ENCODE data around the gene BCL2L1. TPM values are rescaled to one million over a fixed set of nuclear protein-coding genes. Genes with fewer than 3 reads are reported as not detected.

The BCL2L1 gene
- polyA plus RNA-seq, 1 of the 3 experiments (the other 2 are of a cell fraction): 99.9 TPM

- Histone ChIP-seq H3K27me3 (ENCODE audit: insufficient read depth) (no peaks in the 10 kb centered on the region), H3K4me1 (ENCODE audit: control insufficient read depth in 1 of 2, insufficient read depth in 2 of 2, low read depth in 1 of 2, low read length in 1 of 2) (peaks cover 0 to 43% of the 10 kb centered on the region in 2 experiments; a peak in 3 of 4 replicates), H3K27ac (ENCODE audit: low read depth in 2 of 2, low read length in 1 of 2) (peak overlapping the region; percentile 18 to 53), H3K36me3 (replicated peaks in 1 of 2; ENCODE audit: control insufficient read depth in 1 of 2, insufficient read depth in 2 of 2, low read length in 1 of 2) (peaks cover 1 to 45% of the 10 kb centered on the region in 2 experiments), H3K9me2 (no peaks in the 10 kb centered on the region), H2AFZ (ENCODE audit: low read depth) (no peak overlapping the region), H3F3A (replicated peaks; ENCODE audit: insufficient read depth) (peaks cover 24% of the 10 kb centered on the region), H3K4me2 (peak overlapping the region; percentile 50; the same call in 1 of the 2 replicates), H3K79me2 (ENCODE audit: insufficient read depth) (peaks cover 98% of the 10 kb centered on the region), H3K9ac (no peak overlapping the region), H3K9me3 (no peaks in the 10 kb centered on the region), H4K20me1 (ENCODE audit: insufficient read depth) (0 out of 2 replicates have a peak, but pooled peaks cover 4% of the 10 kb centered on the region), H3K4me3 (ENCODE audit: low read depth in 2 of 2, low read length in 1 of 2) (no peak overlapping the region)
- TF ChIP-seq NRF1 (IDR thresholded peaks at IDR 0.05; ENCODE audit: low read depth, low read length): no peak
- no peak for TF ChIP-seq EP300 (IDR thresholded peaks at IDR 0.05; ENCODE audit: borderline replicate concordance in 1 of 2, low read depth in 1 of 2, low read length in 1 of 2)
- no peak for TF ChIP-seq CHD2 (IDR thresholded peaks at IDR 0.05; ENCODE audit: low read length, partially characterized antibody)
- TF ChIP-seq TCF12 (IDR thresholded peaks at IDR 0.05): peak; percentile 23; the same call in 1 of the 2 replicates
- TF ChIP-seq FOSL2 (IDR thresholded peaks at IDR 0.05; ENCODE audit: borderline replicate concordance, low read depth): no peak
- TF ChIP-seq FOXM1 (IDR thresholded peaks at IDR 0.05; ENCODE audit: low read depth): no peak
- TF ChIP-seq TAF1 (IDR thresholded peaks at IDR 0.05; ENCODE audit: borderline replicate concordance, low read depth, low read length): no peak
- TF ChIP-seq GABPA (IDR thresholded peaks at IDR 0.05; ENCODE audit: low read depth): no peak
- TF ChIP-seq MXI1 (IDR thresholded peaks at IDR 0.05; ENCODE audit: low read depth, low read length): no peak
- POLR2A ChIA-PET: no interaction called here
- CTCF ChIA-PET: interaction anchor here (0.6 to 2.8 kb wide), 6 partner anchors 20 to 235 kb away, joined by 3 to 12 read pairs (median 3); partner anchors contain the start of gene BCL2L1
- 36% methylated on average over 1 of the region's 1 CpG for WGBS (ENCODE audit: low lambda C conversion rate)
- no peak for DNase-seq
Measured at GRCh38 chr20:31691646-31692275, 30.9 kb downstream of the BCL2L1 start.

GRCh38 chr20:31690124-31690666 lies 32.5 kb downstream of the BCL2L1 start:
- H3K27ac ChIP-seq (ENCODE audit: low read depth in 2 of 2, low read length in 1 of 2): no peak overlapping the region
- 82% methylated on average over 3 of the region's 3 CpGs for WGBS (ENCODE audit: low lambda C conversion rate)
- no peak for TF ChIP-seq MXI1 (IDR thresholded peaks at IDR 0.05; ENCODE audit: low read depth, low read length)
- no peak for TF ChIP-seq SIN3A (IDR thresholded peaks at IDR 0.05; ENCODE audit: borderline replicate concordance, low read depth, low read length)
- TF ChIP-seq YY1 (IDR thresholded peaks at IDR 0.05; ENCODE audit: low read depth): no peak
- TF ChIP-seq, protein P1, sequence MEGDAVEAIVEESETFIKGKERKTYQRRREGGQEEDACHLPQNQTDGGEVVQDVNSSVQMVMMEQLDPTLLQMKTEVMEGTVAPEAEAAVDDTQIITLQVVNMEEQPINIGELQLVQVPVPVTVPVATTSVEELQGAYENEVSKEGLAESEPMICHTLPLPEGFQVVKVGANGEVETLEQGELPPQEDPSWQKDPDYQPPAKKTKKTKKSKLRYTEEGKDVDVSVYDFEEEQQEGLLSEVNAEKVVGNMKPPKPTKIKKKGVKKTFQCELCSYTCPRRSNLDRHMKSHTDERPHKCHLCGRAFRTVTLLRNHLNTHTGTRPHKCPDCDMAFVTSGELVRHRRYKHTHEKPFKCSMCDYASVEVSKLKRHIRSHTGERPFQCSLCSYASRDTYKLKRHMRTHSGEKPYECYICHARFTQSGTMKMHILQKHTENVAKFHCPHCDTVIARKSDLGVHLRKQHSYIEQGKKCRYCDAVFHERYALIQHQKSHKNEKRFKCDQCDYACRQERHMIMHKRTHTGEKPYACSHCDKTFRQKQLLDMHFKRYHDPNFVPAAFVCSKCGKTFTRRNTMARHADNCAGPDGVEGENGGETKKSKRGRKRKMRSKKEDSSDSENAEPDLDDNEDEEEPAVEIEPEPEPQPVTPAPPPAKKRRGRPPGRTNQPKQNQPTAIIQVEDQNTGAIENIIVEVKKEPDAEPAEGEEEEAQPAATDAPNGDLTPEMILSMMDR (IDR thresholded peaks at IDR 0.05): no peak
- TF ChIP-seq JUND (IDR thresholded peaks at IDR 0.05): no peak
- TF ChIP-seq REST (IDR thresholded peaks at IDR 0.05; ENCODE audit: low read depth, low read length): no peak
- TF ChIP-seq EZH2phosphoT487 (IDR thresholded peaks at IDR 0.05; ENCODE audit: borderline replicate concordance, low read depth): no peak
- no peak for TF ChIP-seq POLR2AphosphoS5 (IDR thresholded peaks at IDR 0.05; ENCODE audit: low read depth, low read length)
- no peak for TF ChIP-seq RFX5 (IDR thresholded peaks at IDR 0.05; ENCODE audit: low read length)
- TF ChIP-seq, protein P2, sequence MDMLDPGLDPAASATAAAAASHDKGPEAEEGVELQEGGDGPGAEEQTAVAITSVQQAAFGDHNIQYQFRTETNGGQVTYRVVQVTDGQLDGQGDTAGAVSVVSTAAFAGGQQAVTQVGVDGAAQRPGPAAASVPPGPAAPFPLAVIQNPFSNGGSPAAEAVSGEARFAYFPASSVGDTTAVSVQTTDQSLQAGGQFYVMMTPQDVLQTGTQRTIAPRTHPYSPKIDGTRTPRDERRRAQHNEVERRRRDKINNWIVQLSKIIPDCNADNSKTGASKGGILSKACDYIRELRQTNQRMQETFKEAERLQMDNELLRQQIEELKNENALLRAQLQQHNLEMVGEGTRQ (IDR thresholded peaks at IDR 0.05; ENCODE audit: borderline replicate concordance, low read depth, low read length): no peak
- TF ChIP-seq MEF2A (IDR thresholded peaks at IDR 0.05; ENCODE audit: borderline replicate concordance, low read depth): no peak

More at GRCh38 chr20:31690124-31690666, 32.5 kb downstream of the BCL2L1 start:
- H3K4me3 ChIP-seq (ENCODE audit: low read depth in 2 of 2, low read length in 1 of 2): no peak overlapping the region
- no peaks in the 10 kb centered on the region for H3K9me3 ChIP-seq
- peaks cover 6 to 40% of the 10 kb centered on the region in 2 experiments for H3K36me3 ChIP-seq (replicated peaks in 1 of 2; ENCODE audit: control insufficient read depth in 1 of 2, insufficient read depth in 2 of 2, low read length in 1 of 2)
- CTCF ChIA-PET: interaction anchor here (2.8 kb wide), 1 partner anchor 33 kb away, joined by 12 read pairs; the partner anchor contains the start of gene BCL2L1
- H4K20me1 ChIP-seq (ENCODE audit: insufficient read depth): 0 out of 2 replicates have a peak, but pooled peaks cover 4% of the 10 kb centered on the region
- POLR2A ChIA-PET: no interaction called here
- H3K4me1 ChIP-seq (ENCODE audit: control insufficient read depth in 1 of 2, insufficient read depth in 2 of 2, low read depth in 1 of 2, low read length in 1 of 2): peaks cover 0 to 29% of the 10 kb centered on the region in 2 experiments; a peak in 2 of 4 replicates
- H3F3A ChIP-seq (replicated peaks; ENCODE audit: insufficient read depth): peaks cover 18% of the 10 kb centered on the region
- H3K9me2 ChIP-seq: no peaks in the 10 kb centered on the region
- no peak overlapping the region for H2AFZ ChIP-seq (ENCODE audit: low read depth)
- no peaks in the 10 kb centered on the region for H3K27me3 ChIP-seq (ENCODE audit: insufficient read depth)
- peaks cover 98% of the 10 kb centered on the region for H3K79me2 ChIP-seq (ENCODE audit: insufficient read depth)
- H3K9ac ChIP-seq: no peak overlapping the region
- DNase-seq: no peak
- no peak overlapping the region for H3K4me2 ChIP-seq

Data from SK-N-SH (cell line).